H1 (cell line): ENCODE measurements around the gene DISC1. TPM values are rescaled to one million over a fixed set of nuclear protein-coding genes. Genes with fewer than 3 reads are reported as not detected.

Experiments
- TCF12 ChIP-seq: IDR thresholded peaks from 2 replicates; pipeline ENCODE4 v1.6.1; 2011; ENCODE audit warnings: low read depth, mild to moderate bottlenecking, low read length
- polyA plus RNA-seq, 7 experiments: library from polyadenylated mRNA; depleted of rRNA in 3 of 7; stranded (reverse) in 5 of 7; unstranded in 2 of 7; fragments of >200 nt in 5 of 7; fragments of 200-250 nt in 2 of 7; gene quantifications; 1 replicate in 5 of 7; 2 replicates in 1 of 7; 4 replicates in 1 of 7; pipeline versions ENCODE4 v1.2.1 to v1.2.3, GENCODE V29; 2011 to 2013; ENCODE audit warnings: missing spikeins in 2 of 7, mixed read lengths in 2 of 7
- total RNA-seq: library from RNA; stranded (reverse); fragmentation: NEBNext Ultra II Directional; extraction: Animal tissue kit (Norgen Biotek cat#: 25700); gene quantifications from 2 replicates; pipeline ENCODE4 v1.2.1, GENCODE V29; 2021

The DISC1 gene
- total and polyA plus RNA-seq, 2 of the 8 experiments (the other 6 are each of a cell fraction or from before 2014, with no cell fraction given): 1.1 to 3.5 TPM

DNA sequence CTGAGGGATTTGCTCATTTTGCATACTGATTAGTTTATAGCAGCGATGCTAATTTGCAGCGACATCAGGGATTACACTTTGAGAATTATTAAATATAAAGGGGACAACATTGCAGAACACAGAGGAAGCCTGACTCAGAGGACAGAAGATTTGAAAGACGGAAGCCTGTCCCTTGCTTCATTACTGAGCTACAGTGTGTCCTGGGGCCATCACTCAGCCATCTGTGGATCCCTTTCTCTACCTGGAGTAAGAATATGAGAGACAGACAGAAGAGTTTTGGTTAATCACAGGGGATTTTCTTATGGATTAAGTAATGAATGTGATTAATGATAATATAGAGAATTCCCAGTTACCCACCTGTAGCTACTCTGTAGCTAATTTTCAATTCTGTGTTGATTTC, 134.7 kb downstream of the DISC1 start (continued):
- TF ChIP-seq TCF12: no peak
